ENCODE data around the gene ADAMTS15.

DNA sequence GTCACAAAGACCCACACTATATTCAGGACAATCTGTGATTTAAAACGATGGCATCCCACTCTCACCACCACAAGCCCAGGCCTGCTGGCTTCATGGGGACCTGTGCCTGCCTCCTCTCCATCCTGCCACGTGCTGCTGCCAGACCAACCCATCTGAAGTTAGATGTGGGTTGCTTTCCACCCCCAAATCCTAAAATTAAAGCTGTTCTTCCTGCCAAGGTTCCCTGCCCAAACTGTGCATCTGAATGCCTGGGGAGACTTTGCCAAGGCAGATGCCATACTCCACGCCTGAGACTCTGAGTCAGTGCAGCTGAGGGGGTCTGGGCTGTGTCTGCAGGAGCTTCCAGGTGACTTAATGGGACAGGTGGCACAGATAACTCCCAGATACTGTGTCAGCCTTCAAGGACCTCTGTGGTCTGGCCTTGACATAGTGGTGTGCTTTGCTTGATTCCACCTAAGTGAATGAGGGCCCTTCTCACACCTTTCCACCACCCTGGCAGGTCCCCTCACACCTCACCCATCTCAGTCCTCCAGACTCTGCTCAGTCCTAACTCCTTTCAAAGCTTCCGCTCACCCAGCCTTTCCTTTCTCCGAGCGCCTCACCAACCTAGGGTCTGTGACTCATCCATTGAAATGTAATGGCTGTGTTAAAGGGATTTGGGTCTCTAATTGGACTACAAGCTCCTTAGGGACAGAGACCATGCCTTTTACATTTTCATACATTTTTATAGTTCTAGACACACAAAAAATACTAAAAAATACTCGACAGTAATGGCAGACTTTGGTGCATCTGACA lies 38.7 kb upstream of the ADAMTS15 start:
- TF ChIP-seq CTCF (IDR thresholded peaks at IDR 0.05) = no peak
- no peak for TF ChIP-seq POLR2A (IDR thresholded peaks at IDR 0.05)

Measured in sigmoid colon (tissue), 3 donors.